GM18868 (cell line): ENCODE results near the gene TMEM116.
"Not testable (repeated sequence)": the region's sequence is repeated elsewhere in the genome, so short reads cannot be mapped to it uniquely, and the experiment has no call there.

Experiments
- ATAC-seq: cut with Tn5 transposase; IDR thresholded peaks from one replicate; pipeline ENCODE4 v1.9.1; 2021; ENCODE audit warnings: mild to moderate bottlenecking, moderate library complexity; ENCODE audit not compliant: unreplicated experiment

The TMEM116 gene

GRCh38 chr12:112010415-112011344 lies 2.3 kb downstream of the TMEM116 start:
- no peak for ATAC-seq

GRCh38 chr12:112009596-112009995 lies 3.4 kb downstream of the TMEM116 start:
- ATAC-seq, result not testable (repeated sequence)

GRCh38 chr12:112008918-112009317 lies 4.0 kb downstream of the TMEM116 start:
- ATAC-seq, result no peak

- no peak for ATAC-seq
These were observed 5.0 kb downstream of the TMEM116 start for GRCh38 chr12:112007945-112008344.

- ATAC-seq, result no peak
These were observed 7.3 kb downstream of the TMEM116 start for GRCh38 chr12:112005419-112006395.

- ATAC-seq, result no peak
These were observed 8.9 kb downstream of the TMEM116 start for GRCh38 chr12:112004041-112004440.

GRCh38 chr12:112001576-112001975 lies 11.4 kb downstream of the TMEM116 start:
- ATAC-seq, result no peak

- ATAC-seq, result no peak
These were observed 12.1 kb downstream of the TMEM116 start for GRCh38 chr12:112000820-112001219.

- not testable (repeated sequence) for ATAC-seq
These were observed 13.8 kb downstream of the TMEM116 start for GRCh38 chr12:111999129-111999528.

GRCh38 chr12:111998015-111998414 lies 14.9 kb downstream of the TMEM116 start:
- no peak for ATAC-seq

- no peak for ATAC-seq
These were observed 15.7 kb downstream of the TMEM116 start for GRCh38 chr12:111997300-111997699.

- no peak for ATAC-seq
These were observed 17.0 kb downstream of the TMEM116 start for GRCh38 chr12:111995782-111996480.

GRCh38 chr12:111994211-111995111 lies 18.5 kb downstream of the TMEM116 start:
- not testable (repeated sequence) for ATAC-seq

GRCh38 chr12:111993292-111994150 lies 19.4 kb downstream of the TMEM116 start:
- no peak for ATAC-seq

GRCh38 chr12:111992464-111992863 lies 20.5 kb downstream of the TMEM116 start:
- no peak for ATAC-seq

GRCh38 chr12:111991946-111992345 lies 21.0 kb downstream of the TMEM116 start:
- no peak for ATAC-seq

- no peak for ATAC-seq
These were observed 21.4 kb downstream of the TMEM116 start for GRCh38 chr12:111991535-111991934.

- ATAC-seq, result no peak
These were observed 28.1 kb downstream of the TMEM116 start for GRCh38 chr12:111984820-111985219.

- no peak for ATAC-seq
These were observed 31.0 kb downstream of the TMEM116 start for GRCh38 chr12:111981987-111982386.
